NT2/D1 (cell line): ENCODE measurements around the gene CHCHD6.
A peak's percentile ranks its signal among the peaks of the same experiment; 100 is the strongest.

Experiments
- DNase-seq: peaks from one replicate; pipeline ENCODE4 v3.0.0-alpha.2; 2011; ENCODE audit warnings: low read depth, low spot score
- H3K27me3 ChIP-seq: 2 replicates; pipeline ENCODE4 v1.6.0; 2011; ENCODE audit warnings: mild to moderate bottlenecking; ENCODE audit not compliant: insufficient read length, insufficient read depth
- H3K36me3 ChIP-seq: 2 replicates; pipeline ENCODE4 v1.6.1; 2011; ENCODE audit warnings: mild to moderate bottlenecking, low read length, mixed read lengths; ENCODE audit not compliant: insufficient read depth, insufficient read length
- H3K4me1 ChIP-seq: 2 replicates; pipeline ENCODE4 v1.5.1; 2011; ENCODE audit not compliant: insufficient read depth, insufficient read length
- H3K4me3 ChIP-seq: 2 replicates; pipeline ENCODE4 v1.5.1; 2011; ENCODE audit warnings: low read depth; ENCODE audit not compliant: insufficient read length
- H3K9ac ChIP-seq: 2 replicates; pipeline ENCODE4 v1.6.0; 2011; ENCODE audit warnings: low read depth; ENCODE audit not compliant: insufficient read length
- H3K9me3 ChIP-seq: 2 replicates; pipeline ENCODE4 v1.5.1; 2011; ENCODE audit warnings: mild to moderate bottlenecking, low read length; ENCODE audit not compliant: insufficient read depth
- SUZ12 ChIP-seq: IDR thresholded peaks from 2 replicates; pipeline ENCODE4 v1.6.1; 2011; ENCODE audit not compliant: insufficient read length, insufficient read depth; ENCODE audit errors: extremely low read depth
- YY1 ChIP-seq: IDR thresholded peaks from 2 replicates; pipeline ENCODE4 v1.6.1; 2011; ENCODE audit not compliant: insufficient read length, insufficient read depth
- ZNF274 ChIP-seq: IDR thresholded peaks from 2 replicates; pipeline ENCODE4 v1.6.1; 2011; ENCODE audit warnings: mild to moderate bottlenecking, low read depth, low read length

Gene CHCHD6

DNA sequence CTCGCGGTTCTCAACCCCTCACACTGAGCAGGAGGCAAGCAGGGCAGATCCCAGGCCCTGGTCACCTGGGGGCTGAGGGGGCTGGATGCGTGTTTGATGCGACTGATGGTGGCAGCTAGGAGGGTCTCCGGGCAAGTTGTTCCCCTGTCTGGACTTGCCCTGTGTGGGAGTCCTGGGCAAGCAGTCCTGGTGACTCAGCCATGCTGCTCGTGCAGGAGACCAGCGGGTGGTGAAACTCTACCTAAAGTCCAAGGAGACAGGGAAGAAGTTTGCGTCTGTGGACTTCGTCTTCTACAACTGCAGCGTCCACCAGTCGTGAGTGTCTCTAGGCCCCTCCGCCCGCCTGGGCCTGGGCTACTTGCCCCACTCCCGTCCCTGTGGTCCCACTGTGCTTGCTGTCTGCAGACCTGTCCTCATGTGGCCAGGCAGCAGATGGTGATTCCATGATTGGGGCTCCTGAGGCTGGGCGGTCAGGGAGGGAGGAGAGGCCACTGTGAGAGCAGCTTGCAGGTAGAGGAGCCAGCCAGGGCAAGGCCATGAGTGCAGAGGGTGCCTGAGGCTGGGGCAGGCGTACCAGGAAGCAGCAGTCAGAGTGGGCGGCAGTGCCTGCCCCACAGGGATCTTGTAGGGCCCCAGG is 301.9 kb downstream of the CHCHD6 start:
- Histone ChIP-seq H3K27me3 (no peaks in the 10 kb centered on the region), H3K9me3 (no peaks in the 10 kb centered on the region), H3K9ac (peak overlapping the region; percentile 21), H3K36me3 (peaks cover 29% of the 10 kb centered on the region), H3K4me3 (no peak overlapping the region), H3K4me1 (peaks cover 37% of the 10 kb centered on the region)
- no peak for DNase-seq
- TF ChIP-seq SUZ12 (no peak), ZNF274 (no peak), YY1 (no peak)

DNA sequence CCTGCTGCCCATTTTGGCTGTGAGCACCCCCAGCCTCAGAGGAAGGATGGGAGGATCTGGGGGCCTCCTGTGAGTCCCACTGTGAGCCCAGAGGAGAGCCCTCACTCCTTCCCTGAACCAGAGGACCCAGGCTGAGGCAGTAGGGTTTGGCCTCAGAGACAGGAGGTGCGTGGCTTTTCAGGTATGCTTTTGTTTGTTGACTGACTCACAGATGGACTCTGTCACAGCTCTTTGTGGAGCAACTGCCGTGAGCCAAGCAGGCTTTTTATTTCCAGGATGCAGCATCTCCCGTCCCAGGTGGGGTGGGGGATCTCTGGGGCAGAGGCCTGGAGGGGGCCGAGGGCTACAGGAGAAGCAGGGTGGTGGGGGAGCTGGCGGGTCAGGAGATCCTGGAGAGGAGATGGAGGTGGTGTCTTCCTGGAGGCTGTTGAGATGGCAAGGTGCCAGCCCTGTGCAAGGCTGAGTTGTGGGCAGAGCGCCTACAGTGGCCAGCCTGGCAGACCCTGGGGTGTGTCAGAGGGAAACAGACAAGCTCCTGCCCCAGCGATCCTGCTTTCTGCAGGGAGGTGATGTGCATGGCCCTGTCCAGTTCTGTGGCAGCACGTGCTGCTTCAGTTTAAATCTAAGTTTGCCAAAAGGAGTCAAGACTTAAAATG is 302.9 kb downstream of the CHCHD6 start:
- Histone ChIP-seq H3K4me1 (peaks cover 29% of the 10 kb centered on the region), H3K9ac (no peak overlapping the region), H3K9me3 (no peaks in the 10 kb centered on the region), H3K27me3 (no peaks in the 10 kb centered on the region), H3K36me3 (peaks cover 31% of the 10 kb centered on the region), H3K4me3 (no peak overlapping the region)
- no peak for TF ChIP-seq SUZ12
- TF ChIP-seq ZNF274: no peak
- DNase-seq: no peak

DNA sequence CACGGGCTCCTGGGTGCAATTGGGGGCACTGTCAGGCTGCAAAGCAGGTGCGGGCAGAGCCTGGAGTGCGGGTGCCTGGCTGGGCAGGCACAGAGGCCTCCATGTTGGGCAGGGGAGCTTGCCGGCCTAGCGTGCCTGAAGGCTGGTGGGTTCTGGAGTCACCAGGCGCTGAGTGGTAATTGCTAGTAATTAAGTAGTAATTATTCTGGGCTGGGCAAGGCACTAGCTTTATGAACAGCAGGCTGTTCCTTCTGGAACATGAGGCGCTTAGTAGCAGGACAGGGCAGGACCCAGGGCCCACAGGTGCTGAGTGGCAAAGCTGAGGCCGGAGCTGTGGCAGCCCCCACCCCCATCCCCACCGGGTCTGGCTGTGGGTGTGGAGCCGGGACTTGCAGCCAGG is 304.2 kb downstream of the CHCHD6 start:
- Histone ChIP-seq H3K9me3 (no peaks in the 10 kb centered on the region), H3K9ac (no peak overlapping the region), H3K4me1 (peaks cover 20% of the 10 kb centered on the region), H3K27me3 (no peaks in the 10 kb centered on the region), H3K36me3 (peaks cover 37% of the 10 kb centered on the region), H3K4me3 (no peak overlapping the region)
- TF ChIP-seq ZNF274: no peak
- no peak for TF ChIP-seq SUZ12
- no peak for TF ChIP-seq YY1
- DNase-seq: no peak

DNA sequence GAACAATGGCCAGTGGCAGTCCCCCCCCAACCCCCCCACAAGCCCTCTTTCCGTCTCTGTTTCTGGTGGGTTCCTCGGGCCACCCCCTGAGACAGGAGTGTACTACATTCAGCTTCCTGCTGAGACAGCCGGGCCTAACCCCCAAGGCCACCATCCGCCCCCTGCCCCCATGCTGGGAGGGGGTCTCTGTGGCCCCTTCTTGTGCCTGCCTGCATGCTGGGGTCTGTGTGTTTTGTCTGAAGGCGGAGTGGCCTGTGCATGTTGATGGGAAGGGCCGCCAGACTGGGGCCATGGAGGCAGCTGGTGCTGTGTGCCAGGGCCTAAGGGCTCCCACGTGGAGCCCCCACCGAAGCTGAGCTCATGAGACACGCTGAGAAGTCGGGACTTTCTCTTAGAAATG is 305.5 kb downstream of the CHCHD6 start:
- no peak overlapping the region for H3K4me3 ChIP-seq
- DNase-seq: no peak
- H3K27me3 ChIP-seq: no peaks in the 10 kb centered on the region
- peaks cover 14% of the 10 kb centered on the region for H3K4me1 ChIP-seq
- H3K9ac ChIP-seq: no peak overlapping the region
- H3K36me3 ChIP-seq: peaks cover 50% of the 10 kb centered on the region
- TF ChIP-seq SUZ12: no peak
- no peak for TF ChIP-seq YY1
- TF ChIP-seq ZNF274: no peak
- no peaks in the 10 kb centered on the region for H3K9me3 ChIP-seq
